ENCODE measurements around the gene TFDP2. TPM values are rescaled to one million over a fixed set of nuclear protein-coding genes. Genes with fewer than 3 reads are reported as not detected.

The TFDP2 gene
- total RNA-seq, 1 experiment from 2014 or later, result 55.4 TPM

GRCh38 chr3:141994856-141995255 is 154.5 kb downstream of the TFDP2 start:
- H4K20me1 ChIP-seq (ENCODE audit: insufficient read depth), result no peaks in the 10 kb centered on the region
- RAD21 ChIA-PET (ENCODE audit: low non-redundant PET in 1 of 2, low total read pairs in 2 of 2, uncharacterized antibody in 2 of 2, unreplicated experiment in 2 of 2), result no interaction called here
- TF ChIP-seq EGR1 (IDR thresholded peaks at IDR 0.05; ENCODE audit: low read depth), result no peak
- TF ChIP-seq YY1 (IDR thresholded peaks at IDR 0.05; ENCODE audit: extremely low read depth, insufficient replicate concordance, low read depth, low read length), result no peak
- TF ChIP-seq RAD21 (IDR thresholded peaks at IDR 0.05; ENCODE audit: low read depth), result no peak
- TF ChIP-seq POLR2A (IDR thresholded peaks at IDR 0.05; ENCODE audit: borderline replicate concordance, extremely low read depth, insufficient read depth, insufficient read length), result no peak
- no peak for TF ChIP-seq POLR2AphosphoS5 (IDR thresholded peaks at IDR 0.05; ENCODE audit: low read depth, low read length)
- TF ChIP-seq ELF1 (IDR thresholded peaks at IDR 0.05; ENCODE audit: borderline replicate concordance, low read depth), result no peak
- no peak for TF ChIP-seq SP1 (IDR thresholded peaks at IDR 0.05; ENCODE audit: low read depth)
- no peak for TF ChIP-seq MAX (IDR thresholded peaks at IDR 0.05)
- no peak for TF ChIP-seq ATF3 (IDR thresholded peaks at IDR 0.05)
- TF ChIP-seq CTCF (IDR thresholded peaks at IDR 0.05 in 2 of 3, conservative IDR thresholded peaks at IDR 0.05 in 1 of 3; ENCODE audit: borderline replicate concordance in 1 of 3, insufficient read depth in 1 of 3, low read depth in 2 of 3, low read length in 2 of 3), result no peak
- TF ChIP-seq CEBPB (IDR thresholded peaks at IDR 0.05; ENCODE audit: low read depth), result no peak
- no peak for TF ChIP-seq CBX3 (IDR thresholded peaks at IDR 0.05; ENCODE audit: low read depth)
- no peak for TF ChIP-seq TCF7L2 (IDR thresholded peaks at IDR 0.05; ENCODE audit: borderline replicate concordance, extremely low read depth, insufficient read depth, insufficient read length)
- no peak for TF ChIP-seq FOSL1 (IDR thresholded peaks at IDR 0.05; ENCODE audit: low read depth)
- no peak for TF ChIP-seq SRF (IDR thresholded peaks at IDR 0.05; ENCODE audit: low read depth)
- no peak for TF ChIP-seq ZNF274 (IDR thresholded peaks at IDR 0.05; ENCODE audit: low read depth, low read length)
- no peak for TF ChIP-seq JUND (IDR thresholded peaks at IDR 0.05)
- no peak for TF ChIP-seq REST (IDR thresholded peaks at IDR 0.05; ENCODE audit: low read depth)
- no peak for TF ChIP-seq ZFX (IDR thresholded peaks at IDR 0.05)

More at GRCh38 chr3:141994856-141995255, 154.5 kb downstream of the TFDP2 start:
- no TSS peak for BruUV-seq (replicated peaks)
- no peaks in the 10 kb centered on the region for H3K27me3 ChIP-seq (ENCODE audit: insufficient read depth, low read length)
- no peaks in the 10 kb centered on the region for H3K9me3 ChIP-seq (ENCODE audit: control insufficient read depth in 1 of 2, insufficient read depth in 1 of 2, low read depth in 1 of 2, low read length in 2 of 2)
- H3K27ac ChIP-seq (ENCODE audit: low read depth, low read length), result no peak overlapping the region
- no peaks in the 10 kb centered on the region for H3K36me3 ChIP-seq (ENCODE audit: control insufficient read depth in 1 of 2, insufficient read depth in 2 of 2, low read length in 2 of 2)
- POLR2A ChIA-PET, result no interaction called here
- no peak overlapping the region for H3K4me3 ChIP-seq (replicated peaks in 1 of 2; ENCODE audit: low read depth in 1 of 2, low read length in 2 of 2)
- H3K9ac ChIP-seq (ENCODE audit: low read length), result no peak overlapping the region
- no peak for ATAC-seq
- CTCF ChIA-PET, result no interaction called here
- H3K9me2 ChIP-seq (ENCODE audit: insufficient read depth), result no peaks in the 10 kb centered on the region
- no peak overlapping the region for H2AFZ ChIP-seq (ENCODE audit: low read depth, low read length, poor library complexity, severe bottlenecking)
- intact Hi-C loops (cut with micrococcal nuclease), result loop anchor here (5.0 to 10.0 kb wide), 2 partner anchors 258 to 530 kb away; partner anchors contain the start of gene RNF7
- H3K4me1 ChIP-seq (ENCODE audit: control insufficient read depth in 1 of 2, insufficient read depth in 2 of 2, low read length in 2 of 2), result peaks cover 0 to 7% of the 10 kb centered on the region in 2 experiments; a peak in 2 of 4 replicates
- no peak overlapping the region for H3K4me2 ChIP-seq (ENCODE audit: low read length)
- no peaks in the 10 kb centered on the region for H3K79me2 ChIP-seq (ENCODE audit: insufficient read depth, low read length)
- DNase-seq (ENCODE audit: low read depth, low spot score), result no peak

Measured in HCT116 (cell line).